ENCODE results near the gene ZG16. TPM values are rescaled to one million over a fixed set of nuclear protein-coding genes. Genes with fewer than 3 reads are reported as not detected.

The ZG16 gene
- polyA plus RNA-seq, 1 donor (not counting 4 experiments of a cell fraction or from before 2014, with no cell fraction given) = not detected

DNA sequence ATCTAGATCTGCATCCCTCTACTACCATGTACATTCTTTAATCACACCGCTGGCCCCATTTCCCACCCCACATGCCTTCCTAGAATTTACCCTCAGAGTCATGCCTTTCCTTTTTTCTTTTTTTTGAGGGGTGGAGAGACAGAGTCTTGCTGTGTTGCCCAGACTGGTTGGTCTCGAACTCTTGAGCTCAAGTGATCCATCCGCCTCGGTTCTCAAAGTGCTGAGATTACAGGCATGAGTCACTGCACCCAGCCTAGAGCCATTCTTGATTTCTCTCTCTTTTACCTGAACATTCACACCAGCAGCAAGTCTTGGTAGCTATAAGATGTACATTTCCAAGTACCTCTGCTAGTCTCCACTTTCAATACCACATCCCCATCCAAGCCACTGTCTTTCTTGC lies 40.0 kb downstream of the ZG16 start:
- Histone ChIP-seq H3K9me1 (ENCODE audit: control insufficient read depth, extremely low read depth, insufficient read depth, low read length) (no peaks in the 10 kb centered on the region), H3K9me3 (ENCODE audit: control insufficient read depth, low read depth, low read length) (no peaks in the 10 kb centered on the region), H2AFZ (ENCODE audit: control insufficient read depth, low read length) (no peak overlapping the region), H3K4me2 (ENCODE audit: control insufficient read depth, extremely low read depth, insufficient read depth, low read depth, low read length) (peak overlapping the region; percentile 6), H4K20me1 (ENCODE audit: control insufficient read depth, extremely low read depth, insufficient read depth, low read length) (no peaks in the 10 kb centered on the region), H3K79me2 (ENCODE audit: control insufficient read depth, insufficient read depth, low read length) (peaks cover 44% of the 10 kb centered on the region), H3K9ac (ENCODE audit: control insufficient read depth, extremely low read depth, insufficient read depth, low read length) (no peak overlapping the region), H3K4me1 (ENCODE audit: control insufficient read depth, extremely low read depth, insufficient read depth, low read length) (peaks cover 48% of the 10 kb centered on the region), H3K4me3 (ENCODE audit: control insufficient read depth in 2 of 3, extremely low read depth in 1 of 3, insufficient read depth in 2 of 3, low read depth in 1 of 3, low read length in 3 of 3) (no peak overlapping the region), H3K36me3 (ENCODE audit: control insufficient read depth in 2 of 2, extremely low read depth in 1 of 2, insufficient read depth in 2 of 2, low read length in 2 of 2) (peaks cover 0 to 10% of the 10 kb centered on the region in 2 experiments), H3K27me3 (ENCODE audit: control insufficient read depth, extremely low read depth, insufficient read depth, low read length) (peaks cover under 1% of the 10 kb centered on the region), H3K27ac (ENCODE audit: control insufficient read depth, insufficient read depth, low read length) (no peak overlapping the region)
- no peak for FAIRE-seq
- DNase-seq (ENCODE audit: low read depth, low spot score) = no peak
- TF ChIP-seq EZH2 (IDR thresholded peaks at IDR 0.05; ENCODE audit: low read length) = no peak
- TF ChIP-seq, protein P1, sequence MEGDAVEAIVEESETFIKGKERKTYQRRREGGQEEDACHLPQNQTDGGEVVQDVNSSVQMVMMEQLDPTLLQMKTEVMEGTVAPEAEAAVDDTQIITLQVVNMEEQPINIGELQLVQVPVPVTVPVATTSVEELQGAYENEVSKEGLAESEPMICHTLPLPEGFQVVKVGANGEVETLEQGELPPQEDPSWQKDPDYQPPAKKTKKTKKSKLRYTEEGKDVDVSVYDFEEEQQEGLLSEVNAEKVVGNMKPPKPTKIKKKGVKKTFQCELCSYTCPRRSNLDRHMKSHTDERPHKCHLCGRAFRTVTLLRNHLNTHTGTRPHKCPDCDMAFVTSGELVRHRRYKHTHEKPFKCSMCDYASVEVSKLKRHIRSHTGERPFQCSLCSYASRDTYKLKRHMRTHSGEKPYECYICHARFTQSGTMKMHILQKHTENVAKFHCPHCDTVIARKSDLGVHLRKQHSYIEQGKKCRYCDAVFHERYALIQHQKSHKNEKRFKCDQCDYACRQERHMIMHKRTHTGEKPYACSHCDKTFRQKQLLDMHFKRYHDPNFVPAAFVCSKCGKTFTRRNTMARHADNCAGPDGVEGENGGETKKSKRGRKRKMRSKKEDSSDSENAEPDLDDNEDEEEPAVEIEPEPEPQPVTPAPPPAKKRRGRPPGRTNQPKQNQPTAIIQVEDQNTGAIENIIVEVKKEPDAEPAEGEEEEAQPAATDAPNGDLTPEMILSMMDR (optimal IDR thresholded peaks at IDR 0.05 in 1 of 3, IDR thresholded peaks at IDR 0.05 in 1 of 3, conservative IDR thresholded peaks at IDR 0.05 in 1 of 3; ENCODE audit: extremely low read depth in 1 of 3, insufficient read depth in 2 of 3, low read length in 3 of 3) = no peak
- dilution Hi-C loops (cut with MboI; ENCODE audit: extremely low pct_ligation_motif_present, low sequenced_read_pairs) = no loop called here

DNA sequence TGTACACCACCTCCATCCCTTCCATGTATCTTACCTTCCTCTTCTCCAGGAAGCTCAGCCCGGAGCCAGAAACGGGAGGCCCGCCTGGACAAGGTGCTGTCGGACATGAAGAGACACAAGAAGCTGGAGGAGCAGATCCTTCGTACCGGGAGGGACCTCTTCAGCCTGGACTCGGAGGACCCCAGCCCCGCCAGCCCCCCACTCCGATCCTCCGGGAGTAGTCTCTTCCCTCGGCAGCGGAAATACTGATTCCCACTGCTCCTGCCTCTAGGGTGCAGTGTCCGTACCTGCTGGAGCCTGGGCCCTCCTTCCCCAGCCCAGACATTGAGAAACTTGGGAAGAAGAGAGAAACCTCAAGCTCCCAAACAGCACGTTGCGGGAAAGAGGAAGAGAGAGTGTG lies 41.5 kb downstream of the ZG16 start:
- dilution Hi-C loops (cut with MboI; ENCODE audit: extremely low pct_ligation_motif_present, low sequenced_read_pairs) = no loop called here
- no peaks in the 10 kb centered on the region for H3K9me3 ChIP-seq (ENCODE audit: control insufficient read depth, low read depth, low read length)
- peaks cover 57% of the 10 kb centered on the region for H3K4me1 ChIP-seq (ENCODE audit: control insufficient read depth, extremely low read depth, insufficient read depth, low read length)
- no peak overlapping the region for H3K27ac ChIP-seq (ENCODE audit: control insufficient read depth, insufficient read depth, low read length)
- DNase-seq (ENCODE audit: low read depth, low spot score) (no peak), FAIRE-seq (no peak)
- H3K79me2 ChIP-seq (ENCODE audit: control insufficient read depth, insufficient read depth, low read length) = peaks cover 57% of the 10 kb centered on the region
- H3K36me3 ChIP-seq (ENCODE audit: control insufficient read depth in 2 of 2, extremely low read depth in 1 of 2, insufficient read depth in 2 of 2, low read length in 2 of 2) = peaks cover 0 to 10% of the 10 kb centered on the region in 2 experiments
- no peak overlapping the region for H2AFZ ChIP-seq (ENCODE audit: control insufficient read depth, low read length)
- TF ChIP-seq EZH2 (IDR thresholded peaks at IDR 0.05; ENCODE audit: low read length) = no peak
- TF ChIP-seq, protein P1 (optimal IDR thresholded peaks at IDR 0.05 in 1 of 3, IDR thresholded peaks at IDR 0.05 in 1 of 3, conservative IDR thresholded peaks at IDR 0.05 in 1 of 3; ENCODE audit: extremely low read depth in 1 of 3, insufficient read depth in 2 of 3, low read length in 3 of 3) = peak; percentile 53 to 72 (median 56)
- H3K4me3 ChIP-seq (ENCODE audit: control insufficient read depth in 2 of 3, extremely low read depth in 1 of 3, insufficient read depth in 2 of 3, low read depth in 1 of 3, low read length in 3 of 3) = peak overlapping the region; percentile 71 to 75 (median 74)
- H4K20me1 ChIP-seq (ENCODE audit: control insufficient read depth, extremely low read depth, insufficient read depth, low read length) = no peaks in the 10 kb centered on the region
- peak overlapping the region; percentile 98 for H3K4me2 ChIP-seq (ENCODE audit: control insufficient read depth, extremely low read depth, insufficient read depth, low read depth, low read length)
- peak overlapping the region; percentile 76 for H3K9ac ChIP-seq (ENCODE audit: control insufficient read depth, extremely low read depth, insufficient read depth, low read length)
- no peaks in the 10 kb centered on the region for H3K27me3 ChIP-seq (ENCODE audit: control insufficient read depth, extremely low read depth, insufficient read depth, low read length)
- no peaks in the 10 kb centered on the region for H3K9me1 ChIP-seq (ENCODE audit: control insufficient read depth, extremely low read depth, insufficient read depth, low read length)
